Activated T-cell treated with anti-CD3 and anti-CD28 coated beads, Interleukin-2, amount 50 U/mL, for 1 hour (primary cell): Measurements from ENCODE around the gene ZNF195.
A peak's percentile ranks its signal among the peaks of the same experiment; 100 is the strongest.
"Not testable (repeated sequence)": the region's sequence is repeated elsewhere in the genome, so short reads cannot be mapped to it uniquely, and the experiment has no call there.

Experiments
- DNase-seq: peaks from one replicate; pipeline ENCODE4 v3.0.0-alpha.2; 2020

ZNF195 gene

DNA sequence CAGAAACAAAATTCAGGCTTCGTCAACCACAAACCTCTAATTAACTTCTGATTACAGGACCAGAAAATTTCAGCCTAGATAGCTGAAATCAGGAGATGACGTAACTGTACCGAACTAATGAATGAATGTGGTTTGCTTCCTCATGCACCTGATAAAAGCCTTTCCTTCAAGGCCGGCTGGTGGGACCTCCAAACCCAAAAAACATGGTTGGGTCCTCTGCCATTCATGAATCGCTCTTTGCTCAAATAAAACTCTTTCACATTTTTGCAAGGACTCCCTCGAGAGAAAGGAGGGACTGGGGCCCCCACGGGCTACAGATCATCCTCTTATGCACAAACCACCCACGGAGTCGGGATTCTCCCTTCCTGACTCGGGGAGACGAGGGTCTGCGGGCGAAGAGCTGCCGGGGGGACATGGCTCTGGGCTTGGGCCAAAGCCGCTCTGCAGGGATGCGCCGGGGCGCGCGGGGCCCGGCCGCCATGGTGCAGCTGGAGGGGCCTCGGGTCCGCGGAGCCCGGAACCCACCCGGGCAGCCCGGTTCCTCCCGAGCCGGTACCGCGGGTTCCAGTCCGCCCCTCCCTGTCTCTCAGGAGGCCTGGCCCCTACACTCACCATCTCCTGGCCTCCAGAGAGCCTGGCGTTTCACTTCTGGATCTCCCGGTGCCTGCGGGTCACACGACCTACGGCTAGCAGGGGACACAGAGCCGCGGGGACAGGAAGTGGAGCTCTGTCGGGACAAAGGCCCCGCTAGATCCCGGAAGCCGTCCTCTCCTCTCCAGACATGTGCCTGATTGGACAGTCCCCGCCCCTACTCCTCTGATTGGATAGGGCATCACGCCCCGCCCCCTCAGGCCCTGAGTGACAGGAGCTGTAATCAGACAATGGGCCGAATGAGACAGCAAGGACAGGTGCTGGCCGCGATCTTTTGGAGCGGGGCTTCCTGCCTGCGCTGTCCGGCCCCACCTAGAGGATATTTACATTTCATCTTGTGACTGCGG is at the start of gene ZNF195:
Gene ZNF195 (minus strand): TSS at position 721 of the 998 bp plus-strand sequence. CDS start 106 bp downstream, at position 615.
- DNase-seq: peak; percentile 96

- not testable (repeated sequence) for DNase-seq
Measured at GRCh38 chr11:3428076-3428475, 49.1 kb upstream of the ZNF195 start.

DNA sequence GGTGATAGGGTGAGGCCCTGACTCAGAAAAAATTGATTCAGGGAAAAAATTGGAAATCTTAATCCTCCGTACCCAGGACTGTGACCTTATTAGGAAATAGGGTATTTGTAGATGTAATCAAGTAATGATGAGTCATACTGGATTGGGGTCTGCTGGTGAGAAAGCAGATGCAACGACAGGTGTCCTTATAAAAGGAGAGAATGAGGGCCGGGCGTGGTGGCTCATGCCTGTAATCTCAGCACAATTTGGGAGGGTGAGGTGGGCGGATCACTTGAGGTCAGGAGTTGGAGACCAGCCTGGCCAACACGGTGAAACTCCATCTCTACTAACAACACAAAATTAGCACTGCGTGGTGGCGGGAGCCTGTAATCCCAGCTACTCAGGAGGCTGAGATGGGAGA is 47.6 kb upstream of the ZNF195 start:
- DNase-seq: not testable (repeated sequence)

DNA sequence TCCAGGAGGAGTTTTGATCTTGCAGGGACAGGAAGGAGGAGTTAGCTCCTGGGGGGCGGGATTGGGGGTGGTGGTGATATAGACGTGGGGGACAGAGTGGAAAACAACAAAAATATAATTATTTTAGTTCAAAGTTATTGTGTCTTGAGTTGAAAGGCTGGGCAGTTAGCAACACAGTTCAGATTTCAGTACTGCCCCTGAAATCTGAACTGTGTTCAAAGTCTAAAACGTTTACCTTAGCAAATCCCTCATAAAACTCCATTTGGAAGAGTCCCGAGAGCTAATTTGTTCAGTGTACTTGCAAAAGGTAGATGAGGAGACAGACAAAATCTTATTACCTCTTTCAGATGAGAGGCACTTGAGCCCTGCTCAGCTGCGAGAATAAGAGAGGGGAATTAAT is 45.0 kb upstream of the ZNF195 start:
- not testable (repeated sequence) for DNase-seq

GRCh38 chr11:3423138-3423731 is 44.3 kb upstream of the ZNF195 start:
- DNase-seq: not testable (repeated sequence)

- DNase-seq: peak; percentile 99
Measured at GRCh38 chr11:3422380-3423137, 43.6 kb upstream of the ZNF195 start.

DNA sequence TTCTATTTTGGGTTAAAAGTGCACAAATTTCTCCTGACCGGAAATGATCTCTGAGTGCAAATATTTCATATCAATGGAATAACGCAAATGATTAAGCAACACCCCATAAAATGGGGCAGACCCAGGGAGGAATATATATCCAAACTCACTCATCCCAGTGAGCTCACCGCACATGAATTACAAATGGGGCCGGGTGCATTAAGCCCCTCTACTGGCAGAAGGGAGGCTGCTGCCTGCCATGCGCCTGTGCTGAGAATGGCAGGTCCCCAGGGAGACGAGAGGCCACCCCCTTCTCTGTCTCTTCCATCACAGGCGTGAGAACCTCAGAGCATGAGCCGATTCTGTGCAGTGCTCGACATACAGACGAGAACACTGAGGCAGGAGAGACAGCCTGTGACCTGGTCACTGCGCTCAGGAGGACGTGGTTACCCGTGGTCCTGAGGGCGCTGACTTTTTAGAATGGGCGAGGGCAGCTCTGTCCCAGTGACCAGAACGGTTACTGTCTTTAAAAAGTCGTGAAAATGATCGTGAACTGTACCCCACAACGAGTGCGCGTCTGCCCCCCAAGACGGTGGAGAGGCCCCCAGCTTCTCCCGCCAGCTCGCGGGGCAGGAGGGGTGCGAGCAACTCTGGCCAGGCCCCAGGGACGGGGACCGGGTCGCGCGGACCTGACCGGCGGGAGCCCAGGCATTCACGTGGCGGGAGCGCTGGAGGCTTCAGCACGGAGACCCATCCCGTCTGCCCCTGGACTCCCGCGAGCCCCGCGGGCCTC is 42.8 kb upstream of the ZNF195 start:
- DNase-seq: not testable (repeated sequence)

- not testable (repeated sequence) for DNase-seq
Measured at GRCh38 chr11:3420281-3421042, 41.5 kb upstream of the ZNF195 start.

DNA sequence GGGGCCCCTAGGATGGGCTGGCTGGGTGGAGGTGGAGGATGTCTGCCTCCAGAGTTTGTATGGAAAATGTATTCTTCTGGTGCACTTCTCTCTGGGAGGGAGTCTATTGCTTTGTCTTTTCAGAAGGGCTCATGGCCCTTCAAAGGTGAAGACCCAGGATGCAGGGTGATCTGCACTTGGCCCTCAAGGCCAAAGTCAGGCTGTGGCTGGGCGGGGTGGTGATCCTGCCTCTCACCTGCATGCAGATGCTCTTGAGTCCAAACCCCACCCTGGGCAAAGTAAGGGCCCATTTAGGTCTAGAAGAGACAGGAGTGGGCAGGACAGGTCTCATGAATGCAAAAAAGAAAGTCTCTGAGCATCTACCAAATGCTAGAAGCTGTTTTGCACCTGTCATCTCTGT is 40.5 kb upstream of the ZNF195 start:
- not testable (repeated sequence) for DNase-seq

- DNase-seq: peak; percentile 66
Measured at GRCh38 chr11:3417047-3417446, 38.1 kb upstream of the ZNF195 start.

DNA sequence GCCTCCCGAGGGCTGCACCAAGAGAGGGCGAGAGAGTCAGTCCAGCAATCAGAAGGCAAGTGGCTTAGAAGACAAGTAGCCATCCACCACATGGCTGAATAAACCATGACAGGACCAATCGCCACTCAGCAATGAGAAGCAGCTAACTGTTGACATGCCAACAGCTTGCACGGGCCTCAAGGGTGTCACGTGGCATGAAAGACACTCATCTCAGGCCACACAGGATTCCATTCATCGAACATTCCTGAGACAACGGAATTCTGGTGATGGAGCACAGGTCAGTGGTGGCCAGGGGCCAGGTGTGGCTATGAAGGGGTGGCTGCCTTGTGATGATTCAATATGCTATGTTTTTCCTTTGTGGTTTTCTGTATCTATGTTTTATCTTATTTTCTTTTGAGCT is 36.4 kb upstream of the ZNF195 start:
- DNase-seq: not testable (repeated sequence)

- not testable (repeated sequence) for DNase-seq
Measured at GRCh38 chr11:3413666-3414065, 34.7 kb upstream of the ZNF195 start.

DNA sequence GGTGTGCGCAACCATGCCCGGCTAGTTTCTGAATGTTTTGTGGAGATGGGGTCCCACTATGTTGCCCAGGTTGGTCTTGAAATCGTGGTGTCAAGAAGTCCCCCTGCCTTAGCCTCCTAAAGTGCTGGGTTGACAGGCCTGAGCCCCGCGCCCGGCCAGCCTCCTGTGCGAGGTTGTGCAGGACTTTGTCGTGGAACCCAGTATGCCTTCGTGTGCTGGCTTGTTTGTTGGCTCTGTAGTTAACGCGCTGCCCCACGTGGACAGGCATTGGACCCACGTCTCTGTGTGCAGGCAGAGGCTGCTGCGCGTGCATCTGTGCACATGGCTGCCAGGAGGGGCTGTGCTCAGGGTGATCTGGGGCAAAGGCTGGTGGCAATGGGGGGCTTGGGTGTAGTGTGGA is 33.9 kb upstream of the ZNF195 start:
- DNase-seq: no peak

GRCh38 chr11:3408722-3409121 is 29.8 kb upstream of the ZNF195 start:
- DNase-seq: peak; percentile 82

GRCh38 chr11:3408058-3408605 is 29.2 kb upstream of the ZNF195 start:
- not testable (repeated sequence) for DNase-seq

GRCh38 chr11:3406937-3407336 is 28.0 kb upstream of the ZNF195 start:
- DNase-seq: not testable (repeated sequence)

DNA sequence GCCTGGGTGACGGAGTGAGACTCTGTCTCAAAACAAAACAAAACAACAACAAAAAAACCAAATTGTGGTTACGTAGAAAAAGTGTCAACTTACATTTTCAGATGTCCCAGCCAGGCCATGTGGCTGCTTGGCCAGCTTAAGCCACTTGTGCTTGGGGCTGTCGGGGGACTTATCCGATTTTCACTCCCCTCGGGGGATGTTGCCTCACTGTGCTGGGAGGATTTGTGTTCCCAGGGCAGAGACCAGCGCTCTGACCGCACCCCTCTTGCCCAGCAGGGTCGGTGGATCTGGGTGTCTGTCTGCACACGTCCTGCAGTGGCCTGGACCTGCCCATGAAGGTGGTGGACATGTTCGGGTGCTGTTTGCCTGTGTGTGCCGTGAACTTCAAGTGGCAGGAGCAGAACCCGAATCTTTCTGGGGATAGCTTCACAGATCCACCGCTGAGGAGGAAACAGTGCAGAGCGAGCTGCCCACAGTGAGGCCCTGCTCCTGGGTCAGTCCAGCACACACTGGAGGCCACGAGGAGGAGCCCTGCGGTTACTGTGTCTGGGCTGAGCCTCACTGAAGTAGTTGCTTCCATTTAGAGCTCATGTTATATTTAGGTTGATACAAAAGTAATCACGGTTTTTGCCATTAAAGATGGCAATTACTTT is 27.4 kb upstream of the ZNF195 start:
- DNase-seq: not testable (repeated sequence)

- not testable (repeated sequence) for DNase-seq
Measured at GRCh38 chr11:3404076-3404925, 25.4 kb upstream of the ZNF195 start.

- DNase-seq: not testable (repeated sequence)
Measured at GRCh38 chr11:3402861-3403250, 23.9 kb upstream of the ZNF195 start.
